GM12864 (cell line): ENCODE results near the gene RELCH.

Source experiments
- DNase-seq: peaks from one replicate; pipeline ENCODE4 v3.0.0-alpha.2; 2011; ENCODE audit warnings: low read depth
- H3K4me3 ChIP-seq: 2 replicates; pipeline ENCODE4 v1.5.1; 2011; ENCODE audit warnings: mild to moderate bottlenecking, low read depth, low read length, control low read depth
- CTCF ChIP-seq: IDR thresholded peaks from 2 replicates; pipeline ENCODE4 v1.5.1; 2011; ENCODE audit warnings: low read depth, mild to moderate bottlenecking, moderate library complexity, low read length, control low read depth, inconsistent platforms; ENCODE audit errors: missing control alignments

Gene RELCH

DNA sequence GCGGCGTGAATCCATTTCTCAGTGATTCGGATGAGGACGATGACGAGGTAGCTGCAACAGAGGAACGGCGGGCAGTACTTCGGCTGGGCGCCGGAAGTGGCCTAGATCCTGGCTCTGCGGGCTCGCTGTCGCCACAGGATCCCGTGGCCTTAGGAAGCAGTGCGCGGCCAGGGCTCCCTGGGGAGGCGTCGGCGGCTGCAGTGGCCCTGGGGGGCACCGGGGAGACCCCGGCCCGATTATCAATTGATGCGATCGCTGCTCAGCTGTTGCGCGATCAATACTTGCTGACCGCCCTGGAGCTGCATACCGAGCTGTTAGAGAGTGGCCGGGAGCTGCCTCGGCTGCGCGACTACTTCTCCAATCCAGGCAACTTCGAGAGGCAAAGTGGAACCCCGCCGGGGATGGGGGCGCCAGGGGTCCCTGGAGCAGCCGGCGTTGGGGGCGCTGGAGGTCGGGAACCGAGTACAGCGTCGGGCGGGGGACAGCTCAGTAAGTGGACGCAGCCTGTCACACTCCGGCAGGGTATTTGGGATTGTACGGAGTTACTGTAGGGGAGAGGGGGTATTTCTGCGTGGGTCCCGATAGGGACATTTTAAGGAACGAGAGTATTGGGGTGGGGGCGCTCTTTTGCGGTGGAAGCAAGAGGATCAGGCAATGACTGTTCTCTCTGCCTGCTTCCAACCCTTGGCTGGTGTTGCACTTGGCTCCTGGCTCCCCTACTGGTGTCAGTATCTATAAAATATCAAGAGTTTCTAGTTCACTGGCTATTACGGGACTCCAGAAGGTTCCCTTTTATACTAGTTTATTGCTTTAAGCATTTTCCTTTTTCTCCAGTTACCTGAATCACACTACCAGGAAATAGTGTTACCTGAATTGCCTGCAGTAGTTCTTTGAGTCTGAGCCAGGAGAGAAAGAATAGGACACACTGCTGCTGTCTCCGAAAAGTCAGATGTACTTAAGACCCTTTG lies 772 bp downstream of the RELCH start:
- peak; percentile 15 for TF ChIP-seq CTCF
- no peak for DNase-seq
- H3K4me3 ChIP-seq: peak overlapping the region; percentile 80

DNA sequence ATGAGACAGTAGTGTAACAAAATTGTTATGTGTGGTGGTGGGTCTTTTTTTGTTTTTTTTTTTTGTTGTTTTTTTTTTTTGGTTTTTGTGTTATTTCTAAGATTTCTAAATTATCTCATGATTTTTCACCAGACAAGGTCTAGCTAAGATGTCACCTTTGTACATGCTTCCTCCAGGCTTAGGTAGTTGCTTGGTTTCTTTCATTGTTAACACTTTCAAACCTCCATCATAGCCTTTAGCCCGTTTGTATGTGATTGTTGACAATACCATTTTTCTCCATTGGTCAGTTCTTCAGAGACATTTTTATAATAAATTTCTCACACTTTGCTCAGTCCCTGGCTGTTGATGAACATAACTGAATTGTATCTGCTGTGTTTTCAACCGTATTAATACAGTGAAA lies 2.2 kb downstream of the RELCH start:
- no peak for TF ChIP-seq CTCF
- no peak for DNase-seq
- H3K4me3 ChIP-seq: peak overlapping the region; percentile 80; the same call in 1 of the 2 replicates

DNA sequence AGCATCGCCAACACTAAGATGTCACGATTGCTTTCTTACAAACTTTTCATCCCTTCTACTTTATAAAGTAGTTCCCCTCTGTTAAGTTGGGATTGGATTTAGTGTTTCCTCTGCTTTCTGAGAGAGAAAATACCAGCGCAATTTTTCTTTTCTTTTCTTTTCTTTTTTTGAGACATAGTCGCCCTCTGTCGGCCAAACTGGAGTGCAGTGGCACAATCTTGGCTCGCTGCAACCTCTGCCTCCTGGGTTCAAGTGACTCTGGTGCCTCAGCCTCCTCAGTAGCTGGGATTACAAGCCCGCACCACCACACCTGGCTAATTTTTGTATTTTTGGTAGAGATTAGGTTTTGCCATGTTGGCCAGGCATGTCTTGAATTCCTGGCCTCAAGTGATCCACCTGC lies 9.0 kb downstream of the RELCH start:
- no peak for TF ChIP-seq CTCF
- DNase-seq: no peak
- H3K4me3 ChIP-seq: no peak overlapping the region

DNA sequence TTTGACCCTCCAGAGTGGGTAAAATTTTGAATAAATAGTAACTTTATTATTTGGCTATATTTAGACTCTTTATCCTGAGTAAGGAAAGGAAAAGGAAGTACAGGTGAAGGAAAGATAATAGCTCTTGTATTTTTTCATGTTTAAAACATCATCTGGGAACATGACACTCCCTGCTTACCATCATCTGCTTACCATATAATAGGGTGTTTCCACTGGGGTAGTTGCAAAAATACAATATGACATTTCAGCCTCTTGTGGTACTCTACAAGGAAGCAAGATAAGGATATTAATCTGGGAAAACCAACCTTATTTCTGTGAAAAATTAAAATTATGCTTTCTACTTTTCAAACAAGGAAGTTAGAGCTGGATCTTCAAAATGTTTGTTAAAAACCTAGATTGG lies 9.9 kb downstream of the RELCH start:
- no peak for TF ChIP-seq CTCF
- H3K4me3 ChIP-seq: no peak overlapping the region
- no peak for DNase-seq

GRCh38 chr18:62198259-62198658 lies 11.2 kb downstream of the RELCH start:
- no peak overlapping the region for H3K4me3 ChIP-seq
- DNase-seq: no peak
- no peak for TF ChIP-seq CTCF

DNA sequence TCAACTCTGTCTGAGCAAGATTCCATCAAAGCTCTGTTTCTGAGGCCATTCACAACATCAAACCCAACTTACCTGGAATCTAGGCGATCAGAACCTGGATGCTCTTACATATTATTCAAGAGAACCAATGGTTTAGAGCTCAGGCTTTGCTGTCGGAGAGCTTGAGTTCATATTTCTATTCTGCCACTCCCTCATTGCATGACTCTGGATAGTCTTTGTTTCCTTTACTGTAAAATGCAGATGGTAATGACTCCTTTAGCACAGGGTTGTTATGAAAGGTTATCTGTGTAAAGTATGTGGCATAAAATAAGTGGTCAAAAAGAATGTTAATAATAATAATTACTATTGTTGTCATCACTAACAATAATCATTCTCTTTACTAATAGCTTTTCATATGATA lies 12.6 kb downstream of the RELCH start:
- DNase-seq: no peak
- no peak for TF ChIP-seq CTCF
- H3K4me3 ChIP-seq: no peak overlapping the region
